UCSD-AML1 (cell line): Measurements from ENCODE around the gene DNMT3A.

Experiments
- DNase-seq: peaks from one replicate; lab custom pipeline; 2025; ENCODE audit not compliant: unreplicated experiment; lab: John Stamatoyannopoulos, UW

The DNMT3A gene

DNA sequence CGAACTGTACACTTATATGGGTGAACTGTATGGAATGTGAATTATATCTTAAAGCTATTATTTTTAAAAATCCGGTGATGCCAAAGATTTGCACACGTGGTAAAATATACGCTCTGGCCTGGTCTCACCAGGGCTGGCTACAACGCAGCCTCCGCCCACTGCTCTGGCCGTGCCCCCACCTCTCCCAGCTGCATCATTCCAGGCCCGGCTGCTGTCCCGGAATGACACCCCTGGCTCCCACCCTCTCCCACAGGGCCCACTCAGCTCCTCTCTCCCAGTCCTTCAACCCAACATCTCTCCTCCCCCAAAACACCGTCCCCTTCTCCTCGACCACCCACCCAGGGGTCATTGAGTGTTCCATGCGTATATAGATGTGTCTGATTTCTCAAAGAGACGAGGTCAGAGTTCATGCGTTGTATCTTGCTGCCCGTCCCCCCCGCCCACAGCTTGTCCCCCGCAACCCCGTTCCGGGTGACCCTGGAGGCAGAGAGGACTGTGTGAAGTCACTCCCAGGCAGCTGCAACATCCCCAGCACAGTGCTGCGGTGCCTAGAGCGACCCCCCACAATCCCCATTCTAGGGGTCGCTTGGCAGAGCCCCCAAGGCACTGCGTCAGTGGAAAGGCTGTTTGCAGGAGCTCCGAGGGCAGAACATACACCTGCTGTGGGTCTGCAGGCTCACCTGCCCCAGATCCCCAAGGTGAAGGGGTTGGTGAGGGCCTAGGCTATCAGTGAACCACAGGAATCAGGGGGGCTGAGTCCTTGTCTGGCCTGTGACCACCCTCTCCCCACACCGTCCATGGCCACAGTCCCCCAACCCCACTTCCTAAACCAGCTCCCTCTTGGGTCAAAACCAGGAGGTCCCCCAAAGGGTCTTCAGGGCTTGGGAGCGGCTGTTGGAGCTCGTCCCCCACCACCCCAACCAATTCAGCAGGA is 13.3 kb downstream of the DNMT3A start:
- DNase-seq: no peak

- no peak for DNase-seq
Observed at GRCh38 chr2:25326326-25327013, 15.3 kb downstream of the DNMT3A start.

- DNase-seq: no peak
Observed at GRCh38 chr2:25324905-25325592, 16.7 kb downstream of the DNMT3A start.

DNA sequence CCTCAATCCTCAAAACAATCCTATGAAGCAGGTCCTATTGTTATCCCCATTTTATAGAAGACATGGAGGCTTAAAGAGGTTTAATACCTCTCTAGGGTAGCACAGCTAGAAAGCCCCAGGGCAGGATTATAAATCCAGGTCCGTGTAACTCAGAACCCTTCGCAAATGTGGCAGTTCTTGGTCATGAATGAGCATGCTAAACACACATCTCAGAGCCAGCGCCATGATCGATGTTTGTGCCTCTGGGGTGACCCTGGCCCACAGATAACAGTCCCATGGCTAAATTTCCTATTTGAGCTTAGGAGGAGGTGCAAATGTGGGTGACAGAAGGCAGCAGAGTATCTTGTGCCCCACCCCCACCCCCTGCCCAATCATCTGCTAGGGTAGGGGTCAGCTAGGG is 17.5 kb downstream of the DNMT3A start:
- DNase-seq: no peak

- no peak for DNase-seq
Observed at GRCh38 chr2:25323610-25324189, 18.0 kb downstream of the DNMT3A start.

DNA sequence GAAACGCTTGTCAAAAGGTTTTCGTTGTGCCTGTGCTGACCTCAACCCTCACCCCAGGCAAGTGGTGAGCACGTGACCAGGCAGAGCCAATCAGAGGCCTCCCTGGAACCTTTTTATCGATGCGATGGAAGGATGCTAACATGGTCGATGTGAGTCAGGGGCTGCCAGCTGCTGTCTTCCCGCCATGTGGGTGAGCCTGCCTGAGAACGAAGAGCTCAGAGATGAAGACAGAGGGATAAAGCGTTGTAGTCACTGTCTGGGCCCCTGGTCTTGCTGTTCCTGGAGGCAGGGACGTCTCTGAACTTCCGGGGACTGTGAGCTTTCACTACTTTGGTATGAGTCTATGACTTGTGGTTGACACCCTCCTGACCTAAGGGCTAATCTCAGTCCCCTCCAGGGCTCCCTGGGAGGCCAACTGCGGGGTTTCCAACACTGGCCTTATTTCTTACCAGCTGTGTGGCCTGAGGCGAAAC is 18.6 kb downstream of the DNMT3A start:
- no peak for DNase-seq

DNA sequence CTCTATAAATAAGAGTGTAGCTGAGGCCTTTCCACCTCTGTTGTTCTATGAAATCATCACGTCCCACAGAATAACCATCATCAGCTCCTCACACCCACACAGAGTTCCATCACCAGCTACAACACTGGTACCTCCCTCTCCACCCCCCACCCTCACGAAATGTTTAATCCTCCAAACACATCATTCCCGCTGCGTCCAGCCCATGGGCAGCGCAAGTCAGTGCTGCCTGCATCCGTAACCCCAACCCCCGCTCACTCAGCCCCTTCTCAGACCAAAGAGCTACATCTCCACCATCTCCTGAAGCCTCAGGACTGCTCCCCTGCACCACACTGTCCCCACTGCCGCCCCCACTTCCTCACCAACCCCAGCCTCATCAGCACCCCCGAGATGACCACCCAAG is 19.4 kb downstream of the DNMT3A start:
- no peak for DNase-seq

DNA sequence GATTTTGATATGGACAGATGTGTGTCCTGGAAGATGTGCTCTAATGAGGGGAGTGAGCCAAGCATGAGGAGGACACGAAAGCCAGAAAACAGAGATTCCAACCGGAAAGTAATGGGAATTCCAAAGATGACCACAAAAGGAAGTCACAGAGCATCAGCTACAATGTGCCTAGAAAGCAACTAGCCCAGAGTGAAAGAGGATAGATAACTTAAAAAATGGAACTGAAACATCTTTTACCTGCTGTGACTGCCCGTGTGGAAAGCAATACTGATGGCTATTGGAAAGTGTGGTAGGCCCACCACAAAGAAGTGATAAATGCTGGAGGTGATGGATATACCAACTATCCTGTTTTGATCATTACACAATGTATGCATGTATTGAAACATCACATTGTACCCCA is 21.6 kb downstream of the DNMT3A start:
- DNase-seq: no peak

DNA sequence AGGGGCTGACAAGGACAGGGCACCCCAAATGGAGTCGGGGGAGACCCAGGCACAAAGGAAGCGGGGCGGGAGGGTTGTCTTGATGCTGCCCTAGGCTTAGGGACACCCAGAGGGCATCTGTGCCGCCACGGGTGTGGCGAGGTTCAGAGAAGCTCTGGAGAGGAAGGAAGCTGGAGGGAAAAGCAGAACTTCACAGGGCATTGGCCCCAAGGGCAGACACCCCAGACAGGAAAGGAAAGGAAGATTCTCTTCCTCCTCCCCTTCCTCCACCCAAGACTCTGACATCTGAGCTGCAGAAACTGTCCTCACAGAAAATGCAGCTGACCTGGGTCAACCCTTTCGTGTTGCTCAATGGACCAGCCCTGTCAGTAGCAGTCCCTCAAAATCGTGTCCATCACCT is 25.6 kb downstream of the DNMT3A start:
- DNase-seq: peak; percentile 63

DNA sequence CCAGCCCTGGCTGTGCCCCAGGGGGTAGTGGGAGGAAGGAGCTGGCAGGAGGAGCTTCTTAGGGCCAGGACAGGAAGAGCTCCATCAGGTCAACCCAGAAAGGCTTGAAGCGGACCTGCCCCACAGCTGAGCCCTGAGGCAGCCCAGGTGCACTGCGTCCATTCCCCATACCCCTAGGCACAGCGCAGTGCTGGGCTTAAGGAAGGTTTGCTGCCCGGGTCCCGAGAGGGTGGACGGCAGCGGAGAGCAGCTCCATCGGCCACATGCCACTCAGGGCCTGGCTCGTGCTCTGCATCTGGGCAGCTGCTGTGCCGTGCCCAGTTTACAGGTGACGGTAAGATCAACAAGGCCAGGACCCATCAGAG is 26.4 kb downstream of the DNMT3A start:
- DNase-seq: no peak

DNA sequence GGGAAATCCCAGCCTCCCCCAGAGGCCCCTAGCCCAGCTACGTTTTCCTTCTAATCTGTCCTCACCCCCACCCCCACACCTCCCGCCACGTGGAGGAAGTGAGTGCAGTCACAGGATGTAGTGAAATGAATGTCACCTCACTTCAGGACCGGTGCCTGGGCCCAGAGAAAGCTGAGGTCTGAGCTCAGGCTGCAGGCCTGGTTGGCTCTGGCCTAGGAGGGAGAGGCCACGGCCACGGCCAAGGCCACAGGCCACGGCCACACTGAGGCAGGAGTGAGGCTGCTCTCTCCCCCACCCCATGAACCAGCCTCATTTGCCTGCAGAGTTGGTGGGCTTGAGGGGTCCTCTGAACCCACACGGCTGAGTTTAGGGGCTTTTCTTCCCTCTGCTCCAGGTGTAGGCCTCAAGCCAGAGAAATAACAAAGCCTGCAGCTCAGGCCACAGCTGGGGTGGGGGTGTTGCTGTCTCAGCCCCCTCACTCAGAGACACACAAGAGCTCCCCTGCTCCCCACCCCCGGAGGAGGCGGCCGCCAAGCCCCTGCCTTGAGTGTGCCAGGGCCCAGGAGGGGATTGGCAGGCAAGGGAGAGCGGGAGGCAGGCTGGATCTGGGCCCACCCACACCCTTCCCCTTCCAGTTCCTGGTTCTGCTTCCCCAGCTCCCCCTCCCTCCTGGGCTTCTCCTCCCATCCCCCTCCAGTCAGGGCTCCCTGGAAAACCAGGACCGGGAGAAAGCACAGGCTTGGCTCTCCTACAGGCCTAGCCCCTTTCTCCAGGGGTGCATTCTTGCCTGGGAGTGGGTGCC is 27.0 kb downstream of the DNMT3A start:
- peak; percentile 64 for DNase-seq

- DNase-seq: no peak
Observed at GRCh38 chr2:25313711-25314513, 27.8 kb downstream of the DNMT3A start.

DNA sequence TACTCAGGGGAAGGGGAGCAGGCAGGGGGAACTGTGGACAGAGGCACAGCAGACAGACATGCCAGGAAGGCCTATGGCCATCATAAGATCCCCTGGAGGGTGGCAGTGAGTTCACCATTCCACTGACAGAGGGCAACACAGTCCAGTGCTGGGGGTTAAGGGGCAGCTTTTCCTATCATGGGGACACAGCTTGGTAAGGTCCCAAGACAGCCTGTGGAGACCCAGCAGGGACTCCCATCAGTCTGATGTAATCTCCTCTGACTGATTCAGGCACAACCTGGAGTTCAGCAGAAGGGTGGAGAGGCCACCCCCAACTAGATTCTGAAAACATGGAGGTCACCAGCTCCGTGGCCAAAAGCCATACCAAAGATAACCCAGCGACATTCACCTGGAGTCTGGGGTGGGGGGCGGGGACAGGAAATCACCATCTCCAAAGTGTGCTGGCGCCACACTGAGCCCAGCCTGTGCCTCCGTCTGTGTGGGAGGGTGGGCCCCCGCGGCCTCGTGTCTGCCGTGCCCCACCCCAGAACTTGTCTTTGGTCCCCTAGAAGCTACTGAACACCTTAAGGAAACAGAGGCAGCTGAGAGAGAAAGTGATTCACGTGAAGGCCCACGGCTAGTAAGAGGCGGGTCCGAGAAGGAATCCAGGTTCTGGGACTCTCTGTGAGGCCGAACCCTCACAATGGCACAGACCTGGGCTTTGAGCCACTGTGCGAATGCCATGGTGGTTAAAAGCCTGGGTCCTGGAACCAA is 28.6 kb downstream of the DNMT3A start:
- no peak for DNase-seq

DNA sequence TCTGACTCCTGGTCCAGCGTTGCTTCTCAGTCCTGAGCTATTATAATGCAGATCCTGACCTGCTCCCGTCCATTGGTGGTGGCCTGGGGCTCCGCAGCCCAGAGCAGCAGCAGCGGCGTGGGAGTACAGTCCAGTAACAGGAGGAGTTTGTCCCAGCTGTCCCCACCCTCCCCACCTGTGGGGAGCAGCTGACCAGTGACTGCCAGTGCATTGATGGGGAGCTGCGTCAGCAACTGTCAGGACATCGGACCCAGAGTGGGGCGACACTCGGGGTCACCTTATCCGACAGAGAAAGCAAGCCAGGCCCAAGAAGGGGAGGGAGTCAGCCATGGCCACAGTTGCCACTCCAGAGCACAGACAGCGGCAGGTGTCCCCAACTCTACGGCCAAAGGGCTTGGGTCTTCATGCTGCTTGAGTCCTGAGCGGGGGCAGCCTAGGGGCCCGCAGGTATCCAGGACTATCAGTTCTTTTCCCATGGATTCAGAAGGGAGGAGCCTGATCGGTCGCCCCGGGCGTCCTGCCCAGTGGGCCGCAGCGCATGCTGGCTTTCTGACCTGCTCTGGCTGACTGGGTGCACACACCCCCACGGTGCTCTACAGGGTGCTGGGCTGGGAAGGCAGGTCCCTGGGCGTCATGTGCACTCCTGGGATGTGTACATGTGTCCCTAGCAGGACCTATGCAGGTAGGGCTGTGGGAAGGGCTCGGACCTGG is 29.7 kb downstream of the DNMT3A start:
- DNase-seq: no peak

DNA sequence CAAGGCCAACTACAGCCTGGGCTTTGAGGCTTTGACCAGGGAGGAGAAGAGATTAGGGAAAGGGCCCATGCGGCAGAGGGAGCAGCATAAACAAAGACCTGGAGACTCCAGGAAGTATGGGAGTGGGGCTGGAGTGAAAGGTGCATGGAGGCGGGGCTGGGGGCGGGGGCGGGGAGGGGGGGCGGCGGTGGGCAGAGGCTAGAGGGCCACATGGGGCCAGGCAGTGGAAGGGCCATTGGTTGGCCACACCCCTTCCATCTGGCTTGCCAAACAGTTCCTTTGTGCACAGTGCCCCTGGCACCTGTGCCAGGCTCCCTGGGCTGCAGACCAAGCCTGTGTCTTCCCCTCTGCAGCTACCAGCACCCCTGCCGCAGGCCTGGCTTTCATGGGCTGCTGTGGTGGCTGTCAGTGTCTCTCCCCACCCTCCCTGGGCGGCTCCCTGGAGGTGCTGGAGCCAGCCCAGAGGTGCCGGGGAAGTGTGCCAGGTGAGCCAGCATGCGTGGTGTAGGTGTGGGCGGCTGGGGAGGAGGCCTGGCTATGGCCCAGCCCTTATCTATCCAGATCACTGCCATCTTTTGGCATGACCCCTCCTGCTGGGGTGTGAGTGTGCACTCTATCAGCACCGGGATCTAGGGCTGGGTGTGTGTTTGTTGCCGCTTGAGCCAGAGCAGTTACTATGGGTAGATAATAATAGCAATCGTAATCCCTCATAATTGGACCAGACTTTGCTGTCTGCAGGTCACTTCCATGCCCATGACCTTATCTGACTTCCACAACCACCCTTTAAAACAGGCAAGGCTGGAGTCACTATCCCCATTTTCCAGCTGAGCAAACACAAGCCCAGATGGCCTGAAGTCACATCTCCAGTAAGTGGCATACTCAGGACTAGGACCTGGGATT is 30.5 kb downstream of the DNMT3A start:
- DNase-seq: no peak

- DNase-seq: no peak
Observed at GRCh38 chr2:25310709-25310964, 31.1 kb downstream of the DNMT3A start.

DNA sequence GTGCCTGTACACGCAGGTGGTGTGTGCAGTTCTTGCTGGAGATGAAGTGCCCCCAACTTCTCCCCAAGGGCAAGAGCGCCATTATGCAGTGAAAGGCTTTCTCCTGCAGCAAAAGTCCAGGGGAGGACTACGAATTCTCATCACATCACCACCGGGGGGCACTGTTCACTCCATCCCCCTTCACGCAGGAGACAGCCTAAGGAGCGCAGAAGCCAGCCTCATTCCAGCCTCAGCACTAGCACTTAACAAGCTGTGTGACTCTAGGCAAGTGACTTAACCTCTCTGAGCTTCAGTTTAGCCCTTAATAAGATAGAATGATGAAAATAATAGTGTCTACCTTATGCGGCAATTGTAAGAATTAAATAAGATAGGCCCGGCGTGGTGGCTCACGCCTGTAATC is 32.3 kb downstream of the DNMT3A start:
- peak; percentile 56 for DNase-seq

DNA sequence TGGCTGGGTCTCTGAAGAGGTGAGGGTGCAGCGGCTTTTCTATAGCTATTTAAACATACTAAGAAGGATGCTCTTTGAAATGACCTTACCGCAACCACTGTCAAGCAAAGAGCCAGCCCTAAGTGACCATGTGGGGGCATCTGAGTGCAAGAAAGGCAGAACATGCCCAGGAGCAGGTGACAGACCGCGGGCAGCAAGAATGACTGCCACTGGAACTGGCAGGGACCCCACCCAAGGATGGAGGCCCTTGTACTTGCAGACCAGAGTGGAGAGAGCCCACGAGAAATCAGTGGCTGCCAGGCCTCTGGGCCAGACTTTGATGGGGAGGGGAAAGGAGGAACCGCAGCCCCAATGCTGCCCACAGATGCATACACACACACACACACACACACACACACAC is 33.1 kb downstream of the DNMT3A start:
- no peak for DNase-seq
